Measurements from ENCODE around the gene XRCC1.
A peak's percentile ranks its signal among the peaks of the same experiment; 100 is the strongest.

GRCh38 chr19:43619262-43620060 lies 44.1 kb upstream of the XRCC1 start, which contains the start of gene ZNF428:
- TF ChIP-seq POLR2A (IDR thresholded peaks at IDR 0.05; ENCODE audit: control extremely low read depth in 1 of 2, low read depth in 2 of 2, low read length in 2 of 2), result peak in 1 of 2 experiments; percentile 56; a peak in 1 of 3 replicates
- no peak for TF ChIP-seq RAD21 (IDR thresholded peaks at IDR 0.05 in 1 of 2, conservative IDR thresholded peaks at IDR 0.05 in 1 of 2; ENCODE audit: low read depth in 2 of 2, low read length in 2 of 2)
- no peak for TF ChIP-seq KDM5A (IDR thresholded peaks at IDR 0.05; ENCODE audit: low read length)
- peak; percentile 92 for TF ChIP-seq PHF8 (conservative IDR thresholded peaks at IDR 0.05; ENCODE audit: low read depth, low read length)
- TF ChIP-seq HDAC2 (IDR thresholded peaks at IDR 0.05; ENCODE audit: borderline replicate concordance in 1 of 2, low read depth in 2 of 2, low read length in 2 of 2), result peak in 1 of 2 experiments; percentile 60; a peak in 1 of 4 replicates
- TF ChIP-seq BRCA1 (IDR thresholded peaks at IDR 0.05; ENCODE audit: low read depth, low read length), result no peak
- TF ChIP-seq CTCF (IDR thresholded peaks at IDR 0.05; ENCODE audit: control extremely low read depth in 1 of 3, insufficient read depth in 1 of 3, low read depth in 1 of 3, low read length in 3 of 3), result no peak
- TF ChIP-seq GTF2F1 (IDR thresholded peaks at IDR 0.05; ENCODE audit: borderline replicate concordance, low read depth, low read length), result 0 out of 2 replicates have a peak, but pooled peaks have one; percentile 9
- TF ChIP-seq SP2 (IDR thresholded peaks at IDR 0.05; ENCODE audit: low read length), result no peak
- TF ChIP-seq POLR2AphosphoS5 (IDR thresholded peaks at IDR 0.05; ENCODE audit: low read depth, low read length), result peak; percentile 82
- TF ChIP-seq SP1 (IDR thresholded peaks at IDR 0.05; ENCODE audit: low read depth, low read length), result no peak; the same call in 1 of the 2 replicates
- no peak for TF ChIP-seq ATF2 (IDR thresholded peaks at IDR 0.05; ENCODE audit: low read length)
- TF ChIP-seq TAF1 (IDR thresholded peaks at IDR 0.05; ENCODE audit: low read depth, low read length), result peak; percentile 84
